Measurements from ENCODE around the gene RAB3C.

RAB3C gene

GRCh38 chr5:58825441-58825840, 242.6 kb downstream of the RAB3C start:
- Mint-ChIP-seq H3K36me3 (no peaks in the 10 kb centered on the region), H3K4me3 (no peak overlapping the region), H3K4me1 (no peaks in the 10 kb centered on the region), H3K27ac (no peak overlapping the region), H3K9me3 (no peaks in the 10 kb centered on the region)
- DNase-seq (ENCODE audit: low spot score in 2 of 2) (no peak), ATAC-seq (no peak)

GRCh38 chr5:58825899-58826298, 243.0 kb downstream of the RAB3C start:
- DNase-seq (ENCODE audit: low spot score in 2 of 2) (no peak), ATAC-seq (peak; percentile 53)
- H3K9me3 Mint-ChIP-seq: no peaks in the 10 kb centered on the region
- H3K4me1 Mint-ChIP-seq: no peaks in the 10 kb centered on the region
- no peaks in the 10 kb centered on the region for H3K36me3 Mint-ChIP-seq
- H3K27ac Mint-ChIP-seq: no peak overlapping the region
- H3K4me3 Mint-ChIP-seq: no peak overlapping the region

- Mint-ChIP-seq H3K27ac (no peak overlapping the region), H3K4me3 (no peak overlapping the region), H3K36me3 (no peaks in the 10 kb centered on the region), H3K9me3 (no peaks in the 10 kb centered on the region), H3K4me1 (no peaks in the 10 kb centered on the region)
- DNase-seq (ENCODE audit: low spot score in 2 of 2) (no peak), ATAC-seq (no peak)
Measured at GRCh38 chr5:58827463-58827862, 244.6 kb downstream of the RAB3C start.

GRCh38 chr5:58828258-58828657, 245.4 kb downstream of the RAB3C start:
- Mint-ChIP-seq H3K4me3 (no peak overlapping the region), H3K27ac (no peak overlapping the region), H3K36me3 (no peaks in the 10 kb centered on the region), H3K4me1 (no peaks in the 10 kb centered on the region), H3K9me3 (no peaks in the 10 kb centered on the region)
- ATAC-seq (no peak), DNase-seq (ENCODE audit: low spot score in 2 of 2) (no peak)

GRCh38 chr5:58834242-58835225, 251.7 kb downstream of the RAB3C start:
- no peak overlapping the region for H3K4me3 Mint-ChIP-seq
- H3K27ac Mint-ChIP-seq: no peak overlapping the region
- no peaks in the 10 kb centered on the region for H3K9me3 Mint-ChIP-seq

GRCh38 chr5:58836351-58836750, 253.5 kb downstream of the RAB3C start:
- DNase-seq (ENCODE audit: low spot score in 2 of 2) (no peak), ATAC-seq (no peak)
- H3K4me1 Mint-ChIP-seq: no peaks in the 10 kb centered on the region
- H3K27ac Mint-ChIP-seq: no peak overlapping the region
- no peaks in the 10 kb centered on the region for H3K36me3 Mint-ChIP-seq
- H3K4me3 Mint-ChIP-seq: no peak overlapping the region
- H3K9me3 Mint-ChIP-seq: peaks cover 5% of the 10 kb centered on the region

More at GRCh38 chr5:58834242-58835225, 251.7 kb downstream of the RAB3C start:
- Mint-ChIP-seq H3K36me3 (no peaks in the 10 kb centered on the region), H3K4me1 (no peaks in the 10 kb centered on the region)
- DNase-seq (ENCODE audit: low spot score in 2 of 2): no peak
- ATAC-seq: no peak

- no peak overlapping the region for H3K27ac Mint-ChIP-seq
- no peaks in the 10 kb centered on the region for H3K4me1 Mint-ChIP-seq
- H3K36me3 Mint-ChIP-seq: no peaks in the 10 kb centered on the region
- H3K4me3 Mint-ChIP-seq: no peak overlapping the region
- ATAC-seq: no peak
- DNase-seq (ENCODE audit: low spot score in 2 of 2): no peak
- H3K9me3 Mint-ChIP-seq: peaks cover 5% of the 10 kb centered on the region
Measured at GRCh38 chr5:58838729-58839128, 255.9 kb downstream of the RAB3C start.

GRCh38 chr5:58842852-58843251, 260.0 kb downstream of the RAB3C start:
- ATAC-seq (no peak), DNase-seq (ENCODE audit: low spot score in 2 of 2) (no peak)
- no peaks in the 10 kb centered on the region for H3K4me1 Mint-ChIP-seq
- peaks cover 5% of the 10 kb centered on the region for H3K9me3 Mint-ChIP-seq
- H3K27ac Mint-ChIP-seq: no peak overlapping the region
- no peak overlapping the region for H3K4me3 Mint-ChIP-seq
- H3K36me3 Mint-ChIP-seq: no peaks in the 10 kb centered on the region

GRCh38 chr5:58844395-58844794, 261.5 kb downstream of the RAB3C start:
- ATAC-seq: no peak
- DNase-seq (ENCODE audit: low spot score in 2 of 2): no peak
- Mint-ChIP-seq H3K9me3 (peaks cover 5% of the 10 kb centered on the region), H3K36me3 (no peaks in the 10 kb centered on the region), H3K27ac (no peak overlapping the region), H3K4me3 (no peak overlapping the region), H3K4me1 (no peaks in the 10 kb centered on the region)

GRCh38 chr5:58847041-58847440, 264.2 kb downstream of the RAB3C start:
- Mint-ChIP-seq H3K27ac (no peak overlapping the region), H3K9me3 (no peaks in the 10 kb centered on the region), H3K4me1 (no peaks in the 10 kb centered on the region), H3K4me3 (no peak overlapping the region), H3K36me3 (no peaks in the 10 kb centered on the region)
- no peak for ATAC-seq
- no peak for DNase-seq (ENCODE audit: low spot score in 2 of 2)

GRCh38 chr5:58849223-58849622, 266.3 kb downstream of the RAB3C start:
- H3K4me1 Mint-ChIP-seq: no peaks in the 10 kb centered on the region

GRCh38 chr5:58849921-58850667, 267.2 kb downstream of the RAB3C start:
- ATAC-seq (peak; percentile 42), DNase-seq (ENCODE audit: low spot score in 2 of 2) (no peak)
- H3K27ac Mint-ChIP-seq: no peak overlapping the region
- H3K4me3 Mint-ChIP-seq: no peak overlapping the region
- no peaks in the 10 kb centered on the region for H3K9me3 Mint-ChIP-seq
- no peaks in the 10 kb centered on the region for H3K4me1 Mint-ChIP-seq
- H3K36me3 Mint-ChIP-seq: no peaks in the 10 kb centered on the region

More at GRCh38 chr5:58849223-58849622, 266.3 kb downstream of the RAB3C start:
- Mint-ChIP-seq H3K9me3 (no peaks in the 10 kb centered on the region), H3K4me3 (no peak overlapping the region), H3K27ac (no peak overlapping the region), H3K36me3 (no peaks in the 10 kb centered on the region)
- DNase-seq (ENCODE audit: low spot score in 2 of 2) (no peak), ATAC-seq (no peak)

GRCh38 chr5:58851153-58851552, 268.3 kb downstream of the RAB3C start:
- no peaks in the 10 kb centered on the region for H3K9me3 Mint-ChIP-seq
- DNase-seq (ENCODE audit: low spot score in 2 of 2): no peak
- no peaks in the 10 kb centered on the region for H3K4me1 Mint-ChIP-seq
- H3K4me3 Mint-ChIP-seq: no peak overlapping the region
- ATAC-seq: no peak
- H3K36me3 Mint-ChIP-seq: no peaks in the 10 kb centered on the region
- no peak overlapping the region for H3K27ac Mint-ChIP-seq

- Mint-ChIP-seq H3K9me3 (no peaks in the 10 kb centered on the region), H3K4me1 (no peaks in the 10 kb centered on the region), H3K27ac (no peak overlapping the region), H3K36me3 (no peaks in the 10 kb centered on the region), H3K4me3 (no peak overlapping the region)
- no peak for ATAC-seq
- no peak for DNase-seq (ENCODE audit: low spot score in 2 of 2)
Measured at GRCh38 chr5:58851571-58851970, 268.7 kb downstream of the RAB3C start.

- H3K36me3 Mint-ChIP-seq: no peaks in the 10 kb centered on the region
- DNase-seq (ENCODE audit: low spot score in 2 of 2) (no peak), ATAC-seq (no peak)
- no peak overlapping the region for H3K27ac Mint-ChIP-seq
- no peak overlapping the region for H3K4me3 Mint-ChIP-seq
- no peaks in the 10 kb centered on the region for H3K9me3 Mint-ChIP-seq
- H3K4me1 Mint-ChIP-seq: no peaks in the 10 kb centered on the region
Measured at GRCh38 chr5:58852566-58852965, 269.7 kb downstream of the RAB3C start.

- Mint-ChIP-seq H3K9me3 (no peaks in the 10 kb centered on the region), H3K27ac (no peak overlapping the region), H3K4me1 (no peaks in the 10 kb centered on the region), H3K4me3 (no peak overlapping the region), H3K36me3 (no peaks in the 10 kb centered on the region)
- ATAC-seq (no peak), DNase-seq (ENCODE audit: low spot score in 2 of 2) (no peak)
Measured at GRCh38 chr5:58854441-58854840, 271.6 kb downstream of the RAB3C start.

Measured in stimulated activated effector memory CD8-positive, alpha-beta T cell treated with anti-CD3 and anti-CD28 coated beads, Interleukin-12 subunit alpha, Interleukin-12 subunit beta, amount 100 ng/mL, for 72 hours (primary cell).